Progenitor cell of endocrine pancreas (in vitro differentiated cells): ENCODE measurements around the gene GRB10. TPM values are rescaled to one million over a fixed set of nuclear protein-coding genes. Genes with fewer than 3 reads are reported as not detected.
A peak's percentile ranks its signal among the peaks of the same experiment; 100 is the strongest.

Experiments
- DNase-seq: peaks from one replicate; pipeline ENCODE4 v3.0.0; 2021; ENCODE audit warnings: low spot score; ENCODE audit not compliant: unreplicated experiment
- H3K27ac Mint-ChIP-seq: 2 replicates; pipeline ENCODE4 v1.8.0; 2021; ENCODE audit warnings: mild to moderate bottlenecking, moderate library complexity, mixed read lengths
- H3K27me3 Mint-ChIP-seq: 2 replicates; pipeline ENCODE4 v1.8.0; 2021; ENCODE audit warnings: mixed read lengths
- H3K36me3 Mint-ChIP-seq: 2 replicates; pipeline ENCODE4 v1.8.0; 2022; ENCODE audit warnings: mixed read lengths; ENCODE audit not compliant: insufficient read depth
- H3K4me1 Mint-ChIP-seq: 2 replicates; pipeline ENCODE4 v1.8.0; 2021; ENCODE audit warnings: low read depth, mixed read lengths
- H3K4me3 Mint-ChIP-seq: 2 replicates; pipeline ENCODE4 v1.8.0; 2021; ENCODE audit warnings: low read depth, mild to moderate bottlenecking, moderate library complexity, mixed read lengths
- H3K9me3 Mint-ChIP-seq: 2 replicates; pipeline ENCODE4 v1.8.0; 2021; ENCODE audit warnings: low read depth, mixed read lengths
- long read RNA-seq: library from polyadenylated mRNA; unstranded; transcript quantifications from one replicate; pipeline ENCODE4 v2.0.0, GENCODE V29; 2020
- total RNA-seq: library from RNA; stranded (reverse); gene quantifications from 2 replicates; pipeline ENCODE4 v1.2.1, GENCODE V29; 2021
- TF ChIP-seq, protein P1 (sequence below): fragments of 200-600 bp; sonication (generic); IDR thresholded peaks from one replicate; pipeline ENCODE4 v1.5.0; 2021; ENCODE audit warnings: antibody characterized with exemption, mild to moderate bottlenecking; ENCODE audit not compliant: unreplicated experiment

Gene GRB10
- 58.4 and 62.7 TPM in 2 replicates for total RNA-seq
- long read RNA-seq, partial matches to known transcripts, result 15 of 22 reads
- long read RNA-seq, other reads (novel, unspliced or antisense), result 7 of 22 reads

DNA sequence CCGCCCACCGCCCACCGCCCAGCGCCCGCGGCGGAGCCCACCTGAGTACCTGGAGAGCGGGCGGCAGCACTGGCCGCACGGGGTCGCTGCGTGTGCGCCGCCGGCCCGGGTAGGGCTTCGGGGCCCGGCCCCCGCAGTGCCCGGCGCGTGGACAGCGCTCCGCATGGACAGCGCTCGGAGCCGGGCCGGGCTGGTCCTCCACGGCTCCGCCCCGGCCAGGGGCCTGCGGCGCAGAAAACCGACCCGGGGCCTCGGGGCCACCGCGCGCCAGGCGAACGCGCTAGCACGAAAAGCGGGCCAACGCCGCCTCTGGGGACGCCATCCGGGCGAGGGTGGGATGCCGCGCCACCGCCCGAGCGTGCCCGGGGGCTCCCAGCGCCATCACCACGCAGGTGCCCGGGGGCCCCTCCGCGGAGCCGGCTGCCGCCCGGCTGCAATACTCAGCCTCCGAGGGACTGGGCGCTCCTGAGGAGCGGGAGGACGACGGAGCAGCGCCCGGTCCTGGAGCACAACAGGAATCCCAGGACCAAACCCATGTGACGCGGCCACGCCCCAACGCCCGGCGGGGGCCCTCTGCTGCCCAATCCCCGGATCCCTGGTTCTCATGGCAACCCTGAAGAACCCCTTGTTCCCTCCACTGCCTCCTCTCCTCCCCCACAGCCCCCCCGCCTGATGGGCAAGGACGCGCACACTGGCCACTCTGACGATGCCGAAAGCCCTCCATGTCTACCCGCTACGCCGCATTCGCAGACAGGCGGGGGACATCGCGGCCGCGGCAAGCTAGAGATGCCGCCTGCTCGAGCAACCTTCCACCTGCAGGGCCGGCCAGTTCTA, at the start of gene GRB10:
GRB10 (minus strand) TSS at position 522 of the 834 bp plus-strand sequence. CDS start 50,574 bp downstream, outside the sequence.
- TF ChIP-seq, protein P1, sequence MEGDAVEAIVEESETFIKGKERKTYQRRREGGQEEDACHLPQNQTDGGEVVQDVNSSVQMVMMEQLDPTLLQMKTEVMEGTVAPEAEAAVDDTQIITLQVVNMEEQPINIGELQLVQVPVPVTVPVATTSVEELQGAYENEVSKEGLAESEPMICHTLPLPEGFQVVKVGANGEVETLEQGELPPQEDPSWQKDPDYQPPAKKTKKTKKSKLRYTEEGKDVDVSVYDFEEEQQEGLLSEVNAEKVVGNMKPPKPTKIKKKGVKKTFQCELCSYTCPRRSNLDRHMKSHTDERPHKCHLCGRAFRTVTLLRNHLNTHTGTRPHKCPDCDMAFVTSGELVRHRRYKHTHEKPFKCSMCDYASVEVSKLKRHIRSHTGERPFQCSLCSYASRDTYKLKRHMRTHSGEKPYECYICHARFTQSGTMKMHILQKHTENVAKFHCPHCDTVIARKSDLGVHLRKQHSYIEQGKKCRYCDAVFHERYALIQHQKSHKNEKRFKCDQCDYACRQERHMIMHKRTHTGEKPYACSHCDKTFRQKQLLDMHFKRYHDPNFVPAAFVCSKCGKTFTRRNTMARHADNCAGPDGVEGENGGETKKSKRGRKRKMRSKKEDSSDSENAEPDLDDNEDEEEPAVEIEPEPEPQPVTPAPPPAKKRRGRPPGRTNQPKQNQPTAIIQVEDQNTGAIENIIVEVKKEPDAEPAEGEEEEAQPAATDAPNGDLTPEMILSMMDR, result peak; percentile 56
- Mint-ChIP-seq H3K4me1 (peaks cover 25% of the 10 kb centered on the region), H3K27me3 (peaks cover 39% of the 10 kb centered on the region), H3K9me3 (peaks cover 6% of the 10 kb centered on the region), H3K4me3 (peak within 1 kb of the TSS; percentile 75), H3K27ac (peak within 1 kb of the TSS; percentile 84), H3K36me3 (peaks cover 18% of the 10 kb centered on the region)
- DNase-seq, result peak; percentile 27

DNA sequence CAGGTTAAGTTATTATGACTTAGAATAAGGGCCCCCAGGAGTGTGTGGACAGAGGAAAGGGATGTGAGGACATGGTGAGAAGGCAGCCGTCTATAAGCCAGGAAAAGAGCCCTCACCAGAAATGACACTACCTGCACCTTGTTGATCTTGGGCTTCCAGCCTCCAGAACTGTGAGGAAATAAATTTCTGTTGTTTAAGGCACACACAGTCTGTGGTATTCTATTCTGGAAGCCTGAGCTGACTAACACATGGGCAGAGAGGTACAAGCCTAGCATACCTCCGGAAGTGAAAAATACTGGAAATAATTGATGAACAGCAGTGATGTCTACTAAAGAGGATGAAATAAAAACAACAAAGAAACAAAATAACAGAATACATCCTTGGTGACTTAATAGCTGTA, 46.1 kb upstream of the GRB10 start:
- H3K27ac Mint-ChIP-seq, result no peak overlapping the region
- H3K36me3 Mint-ChIP-seq, result no peaks in the 10 kb centered on the region
- no peaks in the 10 kb centered on the region for H3K9me3 Mint-ChIP-seq
- peaks cover 56% of the 10 kb centered on the region for H3K27me3 Mint-ChIP-seq
- TF ChIP-seq, protein P1, result no peak
- H3K4me1 Mint-ChIP-seq, result peaks cover 7% of the 10 kb centered on the region
- no peak overlapping the region for H3K4me3 Mint-ChIP-seq
- no peak for DNase-seq

DNA sequence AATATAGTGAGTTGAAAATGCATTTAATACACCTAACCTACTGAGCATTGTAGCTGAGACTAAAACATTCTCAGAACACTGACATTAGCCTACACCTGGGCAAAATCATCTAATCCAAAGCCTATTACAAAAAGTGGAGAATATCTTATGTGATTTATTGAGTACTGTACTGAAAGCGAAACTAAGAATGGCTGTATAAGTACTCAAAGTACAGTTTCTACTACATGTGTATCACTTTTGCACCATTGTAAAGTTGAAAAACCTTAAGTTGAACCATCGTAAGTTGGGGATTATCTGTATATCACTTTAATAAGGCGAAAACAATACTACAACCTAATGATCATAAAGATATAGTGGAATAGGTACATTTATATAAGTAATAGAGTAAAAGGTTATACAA, 45.4 kb upstream of the GRB10 start:
- no peak overlapping the region for H3K27ac Mint-ChIP-seq
- H3K9me3 Mint-ChIP-seq, result no peaks in the 10 kb centered on the region
- TF ChIP-seq, protein P1, result no peak
- H3K4me3 Mint-ChIP-seq, result no peak overlapping the region
- no peak for DNase-seq
- H3K4me1 Mint-ChIP-seq, result peaks cover 7% of the 10 kb centered on the region
- H3K36me3 Mint-ChIP-seq, result no peaks in the 10 kb centered on the region
- peaks cover 56% of the 10 kb centered on the region for H3K27me3 Mint-ChIP-seq

DNA sequence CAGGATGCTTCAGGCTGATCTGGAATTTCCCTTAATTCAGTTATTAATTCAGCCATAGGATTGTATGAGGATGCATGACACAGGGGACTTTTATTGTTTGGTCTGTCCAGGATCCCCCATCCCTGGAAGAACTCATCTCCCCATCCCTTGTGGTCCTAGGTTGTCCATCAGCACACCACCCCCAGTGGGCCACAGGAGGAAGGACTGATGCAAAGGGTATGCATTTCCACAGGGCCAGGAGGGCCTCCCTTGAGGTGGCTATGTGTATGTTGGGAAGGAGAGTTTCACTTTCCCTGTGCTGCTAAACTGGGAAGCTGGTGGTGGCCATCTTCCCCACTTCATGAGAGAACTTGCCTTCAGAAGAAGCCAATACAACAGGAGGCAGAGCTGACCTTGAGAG, 44.6 kb upstream of the GRB10 start:
- Mint-ChIP-seq H3K4me1 (peaks cover 10% of the 10 kb centered on the region), H3K27ac (no peak overlapping the region)

More for the DNA sequence above, 44.6 kb upstream of the GRB10 start:
- Mint-ChIP-seq H3K36me3 (no peaks in the 10 kb centered on the region), H3K27me3 (peaks cover 48% of the 10 kb centered on the region), H3K9me3 (no peaks in the 10 kb centered on the region), H3K4me3 (no peak overlapping the region)
- TF ChIP-seq, protein P1, result no peak
- no peak for DNase-seq
